T follicular helper cell (primary cell): ENCODE results near the gene EDDM3A.
"Not testable (repeated sequence)": the region's sequence is repeated elsewhere in the genome, so short reads cannot be mapped to it uniquely, and the experiment has no call there.

Source experiments
- DNase-seq: peaks from one replicate; pipeline ENCODE4 v3.0.0-alpha.2; 2020; ENCODE audit warnings: low read depth
- total RNA-seq, 2 experiments: gene quantifications; one replicate each; lab custom pipeline; 2026; lab: John Stamatoyannopoulos, UW

The EDDM3A gene
- total RNA-seq, result 0 reads per million in 2 experiments

- no peak for DNase-seq
Measured at GRCh38 chr14:20745571-20746358, at the start of gene EDDM3A. TSS of gene EDDM3A (plus strand) at chr14:20745887. CDS start at chr14:20747581, 1,694 bp downstream.

- no peak for DNase-seq
Measured at GRCh38 chr14:20696764-20697163, 48.9 kb upstream of the EDDM3A start.

- peak; percentile 52 for DNase-seq
Measured at GRCh38 chr14:20697273-20698017, 48.2 kb upstream of the EDDM3A start.

- DNase-seq, result no peak
Measured at GRCh38 chr14:20698018-20698329, 47.7 kb upstream of the EDDM3A start.

- no peak for DNase-seq
Measured at GRCh38 chr14:20698934-20699333, 46.8 kb upstream of the EDDM3A start.

GRCh38 chr14:20699931-20700330, 45.8 kb upstream of the EDDM3A start:
- DNase-seq, result no peak

GRCh38 chr14:20700965-20701364, 44.7 kb upstream of the EDDM3A start:
- DNase-seq, result not testable (repeated sequence)

- DNase-seq, result no peak
Measured at GRCh38 chr14:20706657-20707355, 38.9 kb upstream of the EDDM3A start.

- no peak for DNase-seq
Measured at GRCh38 chr14:20707622-20708021, 38.1 kb upstream of the EDDM3A start.

- no peak for DNase-seq
Measured at GRCh38 chr14:20711261-20711660, 34.4 kb upstream of the EDDM3A start.

- DNase-seq, result no peak
Measured at GRCh38 chr14:20711685-20712084, 34.0 kb upstream of the EDDM3A start.

GRCh38 chr14:20712904-20713303, 32.8 kb upstream of the EDDM3A start:
- DNase-seq, result no peak

GRCh38 chr14:20714593-20715250, 31.0 kb upstream of the EDDM3A start:
- no peak for DNase-seq

GRCh38 chr14:20719777-20720176, 25.9 kb upstream of the EDDM3A start:
- DNase-seq, result no peak

- DNase-seq, result no peak
Measured at GRCh38 chr14:20720741-20721140, 24.9 kb upstream of the EDDM3A start.

GRCh38 chr14:20722016-20722415, 23.7 kb upstream of the EDDM3A start:
- no peak for DNase-seq

- DNase-seq, result no peak
Measured at GRCh38 chr14:20723488-20723887, 22.2 kb upstream of the EDDM3A start.

GRCh38 chr14:20726121-20726520, 19.6 kb upstream of the EDDM3A start:
- not testable (repeated sequence) for DNase-seq

GRCh38 chr14:20726531-20726930, 19.2 kb upstream of the EDDM3A start:
- no peak for DNase-seq

GRCh38 chr14:20730891-20731290, 14.8 kb upstream of the EDDM3A start:
- no peak for DNase-seq

GRCh38 chr14:20732477-20732876, 13.2 kb upstream of the EDDM3A start:
- no peak for DNase-seq

GRCh38 chr14:20732979-20733635, 12.6 kb upstream of the EDDM3A start:
- no peak for DNase-seq
